ENCODE measurements around the gene PTPN13. TPM values are rescaled to one million over a fixed set of nuclear protein-coding genes. Genes with fewer than 3 reads are reported as not detected.

PTPN13 gene
- total RNA-seq, 2 donors from 2014 or later, result 18.6 to 36.4 TPM

- no peak overlapping the region for H3K4me3 ChIP-seq
- no peak for ATAC-seq (ENCODE audit: insufficient number of reproducible peaks, low FRiP score, low read depth)
These were observed 1.4 kb upstream of the PTPN13 start for GRCh38 chr4:86592553-86593249.

DNA sequence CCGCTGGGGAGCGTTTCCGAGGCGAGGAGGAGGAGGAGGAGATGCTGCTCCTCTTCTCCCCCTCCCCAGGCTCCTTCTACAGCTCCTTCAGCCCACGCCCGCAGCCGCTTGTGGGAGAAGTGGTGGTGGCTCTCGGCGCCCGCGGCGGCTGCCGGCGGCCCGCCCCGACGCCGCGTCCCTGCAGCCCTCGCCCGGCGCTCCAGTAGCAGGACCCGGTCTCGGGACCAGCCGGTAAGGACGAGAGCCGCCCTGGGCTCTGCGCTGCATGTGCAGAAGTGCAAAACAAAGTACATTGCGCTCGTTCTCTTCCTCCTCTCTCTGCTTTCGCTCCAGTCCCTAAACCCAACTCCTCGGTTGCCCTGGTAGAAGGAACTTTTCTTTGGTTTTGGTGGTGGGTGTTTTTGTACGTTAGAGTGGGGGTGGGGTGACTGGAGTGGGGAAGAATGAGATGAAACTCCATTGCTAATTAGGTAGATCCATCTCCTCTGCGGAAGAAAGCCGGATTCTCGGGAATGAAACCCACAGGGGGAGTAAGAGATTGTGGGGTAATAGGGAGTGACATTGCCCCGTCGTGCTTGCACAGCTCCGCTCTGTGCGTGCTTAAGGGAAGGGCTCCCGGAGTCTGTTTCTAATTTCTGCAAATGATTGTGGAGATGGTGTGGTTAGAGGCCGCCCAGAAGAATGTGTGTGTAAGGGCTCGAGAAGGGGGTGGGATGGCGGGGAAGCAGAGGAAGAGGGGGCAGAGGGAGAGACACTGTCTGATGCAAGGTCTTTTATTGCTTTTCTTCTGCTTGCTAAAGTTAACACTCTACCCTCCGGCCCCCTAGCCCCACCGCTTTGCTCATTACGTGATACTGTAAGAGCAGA lies 677 bp downstream of the PTPN13 start:
- Histone ChIP-seq H3K9me3 (no peaks in the 10 kb centered on the region), H3K4me3 (peak overlapping the region; percentile 79), H3K36me3 (no peaks in the 10 kb centered on the region), H3K27ac (peak overlapping the region; percentile 67 to 90), H3K27me3 (replicated peaks; ENCODE audit: insufficient read depth) (no peaks in the 10 kb centered on the region), H3K4me1 (ENCODE audit: control insufficient read depth in 1 of 2, low read depth in 2 of 2) (peaks cover 5 to 29% of the 10 kb centered on the region in 2 donors)
- peak; percentile 10 for ATAC-seq (ENCODE audit: insufficient number of reproducible peaks, low FRiP score, low read depth)
- TF ChIP-seq CTCF (IDR thresholded peaks at IDR 0.05), result no peak
- DNase-seq (ENCODE audit: low spot score), result no peak

More at GRCh38 chr4:86592553-86593249, 1.4 kb upstream of the PTPN13 start:
- H3K27ac ChIP-seq, result peak overlapping the region; percentile 67
- DNase-seq (ENCODE audit: low spot score), result no peak
- peaks cover 5 to 29% of the 10 kb centered on the region in 2 donors for H3K4me1 ChIP-seq (ENCODE audit: control insufficient read depth in 1 of 2, low read depth in 2 of 2)
- no peaks in the 10 kb centered on the region for H3K36me3 ChIP-seq
- H3K9me3 ChIP-seq, result no peaks in the 10 kb centered on the region
- H3K27me3 ChIP-seq (replicated peaks; ENCODE audit: insufficient read depth), result no peaks in the 10 kb centered on the region
- TF ChIP-seq CTCF (IDR thresholded peaks at IDR 0.05), result no peak

GRCh38 chr4:86595426-86595805 lies 1.3 kb downstream of the PTPN13 start:
- H3K4me3 ChIP-seq, result peak overlapping the region; percentile 79
- no peaks in the 10 kb centered on the region for H3K9me3 ChIP-seq
- no peak for TF ChIP-seq CTCF (IDR thresholded peaks at IDR 0.05)
- no peaks in the 10 kb centered on the region for H3K36me3 ChIP-seq
- DNase-seq (ENCODE audit: low spot score) (no peak), ATAC-seq (ENCODE audit: insufficient number of reproducible peaks, low FRiP score, low read depth) (no peak)
- peak overlapping the region; percentile 67 to 90 for H3K27ac ChIP-seq
- no peaks in the 10 kb centered on the region for H3K27me3 ChIP-seq (replicated peaks; ENCODE audit: insufficient read depth)
- peaks cover 5 to 29% of the 10 kb centered on the region in 2 donors for H3K4me1 ChIP-seq (ENCODE audit: control insufficient read depth in 1 of 2, low read depth in 2 of 2)

DNA sequence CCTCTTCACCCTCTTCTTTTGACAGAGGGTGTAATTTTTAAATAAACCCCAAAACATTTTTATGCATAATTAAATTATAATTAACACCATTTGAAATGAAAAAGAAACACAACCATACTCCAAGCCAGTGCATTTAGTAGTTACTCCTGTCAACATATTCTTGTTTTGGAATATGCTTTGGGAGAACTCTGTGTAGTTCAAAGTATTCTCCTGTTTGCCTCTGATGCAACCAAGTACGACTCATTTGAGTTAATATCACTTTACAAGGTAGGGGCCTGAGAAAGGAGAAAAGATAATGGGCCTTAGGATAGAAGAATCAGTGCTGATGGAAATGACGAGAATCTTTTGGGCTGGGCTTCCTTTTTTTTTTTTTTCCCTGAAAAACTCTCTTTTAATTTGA lies 2.7 kb downstream of the PTPN13 start:
- no peak for TF ChIP-seq CTCF (IDR thresholded peaks at IDR 0.05)
- Histone ChIP-seq H3K27me3 (replicated peaks; ENCODE audit: insufficient read depth) (no peaks in the 10 kb centered on the region), H3K36me3 (no peaks in the 10 kb centered on the region), H3K9me3 (no peaks in the 10 kb centered on the region), H3K4me3 (no peak overlapping the region), H3K27ac (no peak overlapping the region), H3K4me1 (ENCODE audit: control insufficient read depth in 1 of 2, low read depth in 2 of 2) (peaks cover 5 to 29% of the 10 kb centered on the region in 2 donors)
- DNase-seq (ENCODE audit: low spot score) (no peak), ATAC-seq (ENCODE audit: insufficient number of reproducible peaks, low FRiP score, low read depth) (no peak)

GRCh38 chr4:86600007-86600653 lies 6.0 kb downstream of the PTPN13 start:
- DNase-seq (ENCODE audit: low spot score), result no peak
- Histone ChIP-seq H3K27me3 (replicated peaks; ENCODE audit: insufficient read depth) (no peaks in the 10 kb centered on the region), H3K36me3 (no peaks in the 10 kb centered on the region), H3K27ac (no peak overlapping the region), H3K9me3 (no peaks in the 10 kb centered on the region), H3K4me3 (no peak overlapping the region), H3K4me1 (ENCODE audit: control insufficient read depth in 1 of 2, low read depth in 2 of 2) (peaks cover 5 to 11% of the 10 kb centered on the region in 2 donors)
- ATAC-seq (ENCODE audit: insufficient number of reproducible peaks, low FRiP score, low read depth), result no peak
- no peak for TF ChIP-seq CTCF (IDR thresholded peaks at IDR 0.05)
